Fibroblast of the aortic adventitia (primary cell): ENCODE results near the gene PGLYRP3. TPM values are rescaled to one million over a fixed set of nuclear protein-coding genes. Genes with fewer than 3 reads are reported as not detected.
"Not testable (repeated sequence)": the region's sequence is repeated elsewhere in the genome, so short reads cannot be mapped to it uniquely, and the experiment has no call there.

Source experiments
- DNase-seq: peaks from one replicate; pipeline ENCODE4 v3.0.0-alpha.2; 2010; ENCODE audit warnings: low read depth
- H3K4me3 ChIP-seq: 2 replicates; pipeline ENCODE4 v1.5.1; 2011; ENCODE audit warnings: low read depth, mild to moderate bottlenecking, control low read depth, low read length, moderate library complexity
- total RNA-seq: library from RNA; depleted of rRNA; stranded (reverse); fragments of >200 nt; gene quantifications from 2 replicates; pipeline ENCODE4 v1.2.3, GENCODE V29; 2012; ENCODE audit warnings: low replicate concordance
- TF ChIP-seq, protein P1 (sequence below): IDR thresholded peaks from 2 replicates; pipeline ENCODE4 v1.5.1; 2011; ENCODE audit warnings: mild to moderate bottlenecking, low read length, control low read depth, inconsistent platforms; ENCODE audit not compliant: insufficient read depth

The PGLYRP3 gene
- total RNA-seq, 1 donor: not detected

DNA sequence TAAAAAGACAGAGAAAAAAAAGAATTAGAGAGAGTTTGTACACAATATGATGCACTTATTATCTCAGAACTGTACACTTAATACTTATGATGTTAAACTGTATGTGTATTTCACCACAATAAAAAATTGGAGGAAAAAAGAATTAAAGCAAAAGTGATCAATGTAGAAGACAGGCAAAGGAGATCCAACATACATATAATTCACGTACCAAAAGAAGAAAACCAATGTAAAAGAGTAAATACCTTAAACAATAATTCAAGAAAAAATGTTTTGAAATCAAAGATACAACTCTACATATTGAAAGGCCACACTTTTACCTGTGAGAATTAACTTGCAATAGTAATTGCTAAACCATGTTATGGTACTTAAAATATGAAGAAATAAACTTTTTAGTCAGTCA lies 9.8 kb upstream of the PGLYRP3 start:
- H3K4me3 ChIP-seq: no peak overlapping the region
- TF ChIP-seq, protein P1, sequence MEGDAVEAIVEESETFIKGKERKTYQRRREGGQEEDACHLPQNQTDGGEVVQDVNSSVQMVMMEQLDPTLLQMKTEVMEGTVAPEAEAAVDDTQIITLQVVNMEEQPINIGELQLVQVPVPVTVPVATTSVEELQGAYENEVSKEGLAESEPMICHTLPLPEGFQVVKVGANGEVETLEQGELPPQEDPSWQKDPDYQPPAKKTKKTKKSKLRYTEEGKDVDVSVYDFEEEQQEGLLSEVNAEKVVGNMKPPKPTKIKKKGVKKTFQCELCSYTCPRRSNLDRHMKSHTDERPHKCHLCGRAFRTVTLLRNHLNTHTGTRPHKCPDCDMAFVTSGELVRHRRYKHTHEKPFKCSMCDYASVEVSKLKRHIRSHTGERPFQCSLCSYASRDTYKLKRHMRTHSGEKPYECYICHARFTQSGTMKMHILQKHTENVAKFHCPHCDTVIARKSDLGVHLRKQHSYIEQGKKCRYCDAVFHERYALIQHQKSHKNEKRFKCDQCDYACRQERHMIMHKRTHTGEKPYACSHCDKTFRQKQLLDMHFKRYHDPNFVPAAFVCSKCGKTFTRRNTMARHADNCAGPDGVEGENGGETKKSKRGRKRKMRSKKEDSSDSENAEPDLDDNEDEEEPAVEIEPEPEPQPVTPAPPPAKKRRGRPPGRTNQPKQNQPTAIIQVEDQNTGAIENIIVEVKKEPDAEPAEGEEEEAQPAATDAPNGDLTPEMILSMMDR: no peak

DNA sequence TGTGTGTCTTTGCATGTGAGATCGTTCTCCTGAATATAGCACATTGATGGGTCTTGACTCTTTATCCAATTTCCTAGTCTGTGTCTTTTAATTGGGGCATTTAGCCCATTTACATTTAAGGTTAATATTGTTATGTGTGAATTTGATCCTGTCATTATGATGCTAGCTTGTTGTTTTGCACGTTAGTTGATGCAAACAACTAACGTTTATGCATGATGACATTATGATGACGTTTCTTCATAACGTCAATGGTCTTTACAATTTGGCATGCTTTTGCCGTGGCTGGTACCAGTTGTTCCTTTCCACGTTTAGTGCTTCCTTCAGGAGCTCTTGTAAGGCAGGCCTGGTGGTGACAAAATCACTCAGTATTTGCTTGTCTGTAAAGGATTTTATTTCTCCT lies 5.4 kb upstream of the PGLYRP3 start:
- DNase-seq, H3K4me3 ChIP-seq: not testable (repeated sequence)

More for the DNA sequence above, 9.8 kb upstream of the PGLYRP3 start:
- no peak for DNase-seq

DNA sequence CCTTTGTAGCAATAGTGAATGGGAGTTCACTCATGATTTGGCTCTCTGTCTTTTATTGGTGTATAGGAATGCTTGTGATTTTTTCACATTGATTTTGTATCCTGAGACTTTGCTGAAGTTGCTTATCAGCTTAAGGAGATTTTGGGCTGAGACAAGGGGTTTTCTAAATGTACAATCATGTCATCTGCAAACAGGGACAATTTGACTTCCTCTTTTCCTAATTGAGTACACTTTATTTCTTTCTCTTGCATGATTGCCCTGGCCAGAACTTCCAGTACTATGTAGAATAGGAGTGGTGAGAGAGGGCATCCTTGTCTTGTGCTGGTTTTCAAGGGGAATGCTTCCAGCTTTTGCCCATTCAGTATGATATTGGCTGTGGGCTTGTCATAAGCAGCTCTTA lies 3.3 kb upstream of the PGLYRP3 start:
- not testable (repeated sequence) for H3K4me3 ChIP-seq, DNase-seq

DNA sequence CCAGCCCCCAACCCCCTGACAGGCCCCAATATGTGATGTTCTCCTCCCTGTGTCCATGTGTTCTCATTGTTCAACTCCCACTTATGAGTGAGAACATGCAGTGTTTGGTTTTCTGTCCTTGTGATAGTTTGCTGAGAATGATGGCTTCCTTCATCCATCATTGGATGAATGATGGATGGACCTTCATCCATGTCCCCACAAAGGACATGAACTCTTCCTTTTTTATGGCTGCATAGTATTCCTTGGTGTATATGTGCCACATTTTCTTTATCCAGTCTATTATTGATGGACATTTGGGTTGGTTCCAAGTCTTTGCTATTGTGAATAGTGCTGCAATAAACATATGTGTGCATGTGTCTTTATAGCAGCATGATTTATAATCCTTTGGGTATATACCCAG lies 1.6 kb upstream of the PGLYRP3 start:
- not testable (repeated sequence) for DNase-seq, H3K4me3 ChIP-seq

DNA sequence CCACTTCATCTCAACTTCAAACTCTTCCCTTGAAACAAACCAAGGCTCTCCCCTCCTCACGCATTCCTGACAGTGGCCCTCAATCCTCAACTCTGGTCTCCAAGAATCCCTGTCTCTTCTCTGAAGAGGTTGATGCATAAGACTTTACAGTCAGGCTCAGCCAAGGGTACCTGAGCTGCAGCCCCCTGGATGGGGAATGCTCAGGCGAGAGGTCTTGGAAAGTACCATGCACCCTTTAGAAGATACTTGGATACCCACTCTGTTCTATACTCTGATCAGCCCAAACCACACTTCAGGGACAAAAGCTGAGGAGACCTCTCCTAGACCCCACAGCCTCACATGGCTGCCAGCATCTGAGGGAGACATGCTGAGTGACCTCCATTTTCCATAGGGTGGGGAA lies 536 bp upstream of the PGLYRP3 start:
- H3K4me3 ChIP-seq: no peak overlapping the region
- TF ChIP-seq, protein P1: no peak
- DNase-seq: no peak

DNA sequence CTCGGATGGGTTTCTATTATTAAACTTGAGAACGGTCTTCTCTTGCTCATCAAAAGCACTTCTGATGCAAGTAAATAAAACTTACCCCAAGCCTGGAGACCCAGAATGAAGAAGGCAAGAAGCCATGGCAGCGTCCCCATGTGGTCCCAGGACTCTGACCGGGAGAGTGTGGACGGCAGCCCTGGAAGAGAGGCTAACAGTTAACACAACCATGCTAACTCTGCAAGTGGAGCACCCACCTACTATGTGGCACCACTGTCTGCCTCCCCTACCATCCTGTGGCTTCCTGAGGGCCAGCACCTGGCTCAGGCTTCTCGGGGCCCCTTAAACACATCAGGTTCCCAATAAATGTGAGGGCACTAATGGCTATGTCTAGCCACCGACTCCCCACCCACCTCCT lies 2.2 kb downstream of the PGLYRP3 start:
- DNase-seq: no peak
- TF ChIP-seq, protein P1: no peak
- no peak overlapping the region for H3K4me3 ChIP-seq

DNA sequence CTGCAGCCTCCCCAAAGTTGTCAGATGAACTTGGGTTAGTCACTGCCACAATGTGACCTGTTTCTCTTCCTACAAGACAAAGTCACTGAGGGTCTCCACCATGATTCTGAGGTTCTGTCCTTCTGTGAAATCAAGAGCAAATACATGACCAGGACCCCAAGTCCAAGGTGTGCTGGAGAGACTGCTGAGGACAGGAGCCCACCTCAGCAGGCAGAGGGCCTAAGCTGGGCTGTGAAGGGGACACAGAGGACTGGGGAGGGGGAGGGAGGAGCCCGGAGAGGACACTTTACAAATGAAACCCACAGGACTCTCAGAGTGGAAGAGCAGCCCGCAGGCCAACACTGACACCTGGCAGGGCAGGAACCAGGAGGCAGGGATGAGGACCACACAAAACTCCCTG lies 3.3 kb downstream of the PGLYRP3 start:
- DNase-seq: no peak
- TF ChIP-seq, protein P1: no peak
- H3K4me3 ChIP-seq: no peak overlapping the region

DNA sequence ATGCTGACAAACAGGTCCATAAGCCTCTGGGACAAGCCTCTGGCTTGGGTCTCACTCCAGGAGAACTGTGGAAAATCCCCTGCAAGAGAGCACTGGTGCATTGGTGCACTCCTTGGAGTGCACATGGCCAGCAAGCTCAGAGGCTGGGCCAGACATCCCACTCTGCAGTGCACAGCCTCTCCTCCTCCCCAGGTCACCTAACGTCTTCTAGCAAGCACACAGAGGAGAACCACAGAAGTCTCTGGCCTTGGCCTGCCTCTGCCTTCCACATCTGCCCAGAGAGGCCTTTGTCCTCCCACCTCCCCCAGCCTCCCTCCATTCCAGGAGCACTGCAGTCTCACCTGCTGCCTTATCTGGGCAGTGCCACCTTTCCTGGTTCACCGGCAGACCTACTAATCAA lies 4.2 kb downstream of the PGLYRP3 start:
- DNase-seq: no peak
- TF ChIP-seq, protein P1: no peak
- no peak overlapping the region for H3K4me3 ChIP-seq

DNA sequence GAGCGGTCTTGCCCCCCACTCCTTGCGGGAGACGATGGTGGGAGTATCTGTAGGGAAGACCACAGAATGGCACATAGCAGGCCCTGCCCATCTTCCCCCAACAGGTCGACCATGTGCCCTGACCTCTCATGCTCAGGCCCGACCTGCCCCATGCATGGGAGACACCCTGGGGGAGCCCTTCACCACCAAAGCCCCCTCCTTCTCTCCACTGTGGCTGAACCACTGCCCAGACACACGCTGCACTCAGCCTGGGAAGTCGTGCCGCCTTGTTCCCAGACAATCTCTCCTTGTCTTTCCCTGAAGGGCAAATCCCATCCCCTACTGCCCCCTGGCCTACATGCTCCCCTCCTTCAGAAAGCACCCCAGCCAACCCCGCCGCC lies 5.5 kb downstream of the PGLYRP3 start:
- TF ChIP-seq, protein P1: no peak
- no peak for DNase-seq
- H3K4me3 ChIP-seq: no peak overlapping the region
